ENCODE data around the gene CCDC63.
A peak's percentile ranks its signal among the peaks of the same experiment; 100 is the strongest.

The CCDC63 gene

DNA sequence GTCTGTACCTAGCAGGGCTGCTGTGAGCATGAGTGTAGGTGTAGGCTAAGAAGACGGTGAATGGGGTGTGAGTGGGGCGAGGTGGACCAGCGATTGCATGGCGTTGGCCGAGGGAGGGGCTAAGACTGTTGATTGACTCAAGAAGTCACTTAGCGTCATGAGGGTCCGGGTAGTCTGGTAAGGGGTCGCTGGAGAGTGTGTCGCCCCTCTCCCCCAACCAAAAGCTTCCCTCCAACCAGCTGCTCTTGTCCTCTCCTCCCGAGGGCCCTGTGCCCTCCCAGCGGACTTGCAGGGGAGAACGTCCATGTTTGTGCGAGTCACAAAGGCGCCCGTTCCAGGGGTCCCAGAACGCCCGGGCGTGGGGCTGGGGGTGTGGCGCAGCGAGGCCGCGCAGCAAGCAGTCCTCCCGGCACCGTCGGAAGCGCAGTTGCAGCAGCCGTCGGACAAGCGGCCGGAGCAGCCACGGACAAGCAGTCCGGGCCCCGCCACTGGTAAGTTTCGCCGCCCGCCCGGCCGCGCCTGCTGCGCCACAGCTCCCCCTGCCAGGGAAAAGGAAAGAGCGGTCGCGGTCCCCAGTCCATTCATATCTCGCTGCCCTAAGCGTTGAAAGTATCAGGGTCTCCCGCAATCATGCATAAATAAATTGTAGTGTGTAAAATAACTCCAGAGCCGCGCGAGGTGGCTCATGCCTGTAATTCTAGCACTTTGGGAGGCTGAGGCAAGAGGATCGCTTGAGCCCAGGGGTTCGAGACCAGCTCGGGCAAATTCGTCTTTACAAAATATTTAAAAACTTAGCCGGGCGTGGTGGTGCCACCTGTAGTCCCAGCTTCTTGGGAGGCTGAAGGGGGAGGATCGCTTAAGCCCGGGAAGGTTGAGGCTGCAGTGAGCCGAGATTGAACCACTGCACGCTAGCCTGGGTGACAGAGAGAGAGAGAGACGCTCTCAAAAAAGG lies at the start of gene CCDC63:
Gene CCDC63, plus strand, starts transcription at position 373 of the 952 bp plus-strand sequence. CDS start 5,968 bp downstream, outside the sequence.
- Mint-ChIP-seq H3K4me1 (ENCODE audit: low read depth) (peaks cover 37% of the 10 kb centered on the region), H3K4me3 (peak within 1 kb of the TSS; percentile 74), H3K27ac (peak within 1 kb of the TSS; percentile 88), H3K9me3 (peaks cover 6% of the 10 kb centered on the region), H3K27me3 (peaks cover 32% of the 10 kb centered on the region), H3K36me3 (ENCODE audit: low read depth) (no peaks in the 10 kb centered on the region)
- intact Hi-C loops (cut with micrococcal nuclease), result loop anchor here (5.0 kb wide), 1 partner anchor 40 kb away; no protein-coding TSS in a partner anchor

DNA sequence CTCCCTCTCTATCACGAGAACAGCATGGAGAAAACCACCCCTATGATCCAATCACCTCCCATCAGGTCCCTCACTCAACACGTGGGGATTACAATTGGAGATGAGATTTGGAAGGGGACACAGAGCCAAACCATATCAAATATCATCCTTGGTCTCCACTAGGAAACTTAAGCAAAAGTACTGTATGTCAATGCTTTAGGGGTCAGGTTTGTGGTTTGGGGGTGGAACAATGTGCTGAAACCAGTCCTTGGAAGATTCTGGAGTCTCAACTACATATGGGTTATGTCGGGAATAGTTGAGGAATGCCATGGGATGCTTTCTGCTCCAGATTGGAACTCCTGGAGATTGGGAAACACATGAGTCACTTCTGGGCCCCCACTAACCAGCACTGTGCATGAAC lies 48.3 kb upstream of the CCDC63 start:
- intact Hi-C loops (cut with micrococcal nuclease), result no loop called here
- Mint-ChIP-seq H3K36me3 (ENCODE audit: low read depth) (no peaks in the 10 kb centered on the region), H3K4me3 (no peak overlapping the region), H3K27ac (no peak overlapping the region), H3K27me3 (no peaks in the 10 kb centered on the region), H3K4me1 (ENCODE audit: low read depth) (no peaks in the 10 kb centered on the region), H3K9me3 (peaks cover 10% of the 10 kb centered on the region)

DNA sequence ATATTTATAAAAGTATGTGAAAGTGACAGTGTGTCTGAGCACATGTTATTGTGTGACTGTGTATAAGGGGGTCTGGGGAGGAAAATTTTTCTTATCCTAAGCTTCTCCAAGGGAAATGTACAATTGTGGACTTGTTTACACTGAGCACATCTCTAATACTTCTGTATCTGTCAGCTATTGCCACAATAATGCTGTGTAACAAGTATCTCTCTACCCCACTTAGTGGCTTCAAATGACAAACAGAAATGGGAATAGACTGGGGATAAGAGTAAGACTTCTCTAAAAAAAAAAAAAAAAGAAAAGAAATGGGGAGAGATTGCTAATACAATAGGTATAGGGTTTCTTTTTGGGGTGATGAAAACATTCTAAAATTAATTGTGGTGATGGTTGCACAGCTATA lies 44.3 kb upstream of the CCDC63 start:
- Mint-ChIP-seq H3K9me3 (peaks cover 24% of the 10 kb centered on the region), H3K27me3 (peaks cover 3% of the 10 kb centered on the region), H3K36me3 (ENCODE audit: low read depth) (no peaks in the 10 kb centered on the region), H3K27ac (no peak overlapping the region), H3K4me1 (ENCODE audit: low read depth) (no peaks in the 10 kb centered on the region), H3K4me3 (no peak overlapping the region)
- intact Hi-C loops (cut with micrococcal nuclease), result no loop called here

DNA sequence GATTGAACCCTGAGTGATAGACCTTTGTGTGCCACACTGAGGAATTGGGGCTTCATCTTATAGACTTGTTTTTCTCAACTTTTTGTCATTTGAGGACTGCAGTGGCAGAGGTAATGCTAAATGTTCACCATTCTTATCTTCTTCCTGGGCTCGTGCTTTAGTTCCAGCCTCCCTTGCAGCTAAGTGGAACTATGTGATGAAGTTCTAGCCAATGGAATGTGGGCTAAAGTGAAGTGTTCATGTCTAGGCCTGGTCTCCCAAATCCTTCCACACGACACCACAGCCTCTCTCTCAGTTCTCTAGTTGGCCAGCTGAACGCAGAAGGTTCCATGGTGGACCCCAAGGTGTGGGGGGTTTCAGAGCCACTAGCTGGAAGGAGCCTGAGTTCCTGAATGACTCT lies 42.4 kb upstream of the CCDC63 start:
- Mint-ChIP-seq H3K36me3 (ENCODE audit: low read depth) (no peaks in the 10 kb centered on the region), H3K4me1 (ENCODE audit: low read depth) (no peaks in the 10 kb centered on the region), H3K27me3 (peaks cover 3% of the 10 kb centered on the region), H3K27ac (no peak overlapping the region), H3K9me3 (peaks cover 24% of the 10 kb centered on the region), H3K4me3 (no peak overlapping the region)
- intact Hi-C loops (cut with micrococcal nuclease), result no loop called here

DNA sequence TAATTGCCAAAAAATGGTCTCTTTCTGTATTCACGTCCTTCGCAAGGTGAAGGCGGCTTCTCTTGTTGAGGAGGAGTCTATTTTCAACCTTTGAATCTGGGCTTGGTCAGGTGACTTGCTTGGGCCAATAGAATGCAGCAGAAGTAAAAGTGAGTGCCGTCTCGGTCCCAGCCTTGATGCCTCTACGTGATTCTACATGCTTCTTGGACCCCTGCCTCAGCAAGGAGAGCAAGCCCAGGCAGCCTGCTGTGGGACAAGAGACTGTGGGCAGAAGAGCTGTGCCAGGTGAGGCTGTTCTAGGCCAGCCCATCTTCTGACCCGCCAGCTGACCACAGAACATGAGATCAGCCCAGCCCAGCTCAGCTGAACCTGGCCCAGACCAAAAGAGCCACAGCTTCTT lies 39.1 kb upstream of the CCDC63 start:
- Mint-ChIP-seq H3K9me3 (peaks cover 15% of the 10 kb centered on the region), H3K27me3 (peaks cover 15% of the 10 kb centered on the region), H3K4me3 (no peak overlapping the region), H3K36me3 (ENCODE audit: low read depth) (no peaks in the 10 kb centered on the region), H3K4me1 (ENCODE audit: low read depth) (peaks cover 7% of the 10 kb centered on the region), H3K27ac (no peak overlapping the region)
- intact Hi-C loops (cut with micrococcal nuclease), result no loop called here

DNA sequence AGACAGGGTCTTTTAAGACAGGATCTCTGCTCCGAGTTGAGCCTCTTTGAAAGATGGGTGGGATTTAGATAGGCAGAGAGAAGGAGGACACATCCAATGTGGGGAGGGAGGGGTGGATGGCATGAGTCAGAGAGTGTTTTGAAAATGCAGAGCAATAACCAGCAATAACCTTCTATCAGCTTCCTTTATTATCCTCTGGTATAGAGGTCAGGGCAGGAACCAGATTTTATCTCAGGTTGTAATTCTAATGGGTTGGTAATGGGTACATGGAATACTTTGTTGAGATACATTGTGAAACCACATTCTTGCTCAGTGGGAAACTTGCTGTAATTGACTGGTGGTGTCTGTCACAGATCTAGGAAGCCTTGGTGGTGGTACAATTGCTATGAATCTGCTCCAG lies 37.6 kb upstream of the CCDC63 start:
- peaks cover 14% of the 10 kb centered on the region for H3K4me1 Mint-ChIP-seq (ENCODE audit: low read depth)
- intact Hi-C loops (cut with micrococcal nuclease), result no loop called here
- H3K36me3 Mint-ChIP-seq (ENCODE audit: low read depth), result no peaks in the 10 kb centered on the region
- peaks cover 23% of the 10 kb centered on the region for H3K27me3 Mint-ChIP-seq
- peaks cover 8% of the 10 kb centered on the region for H3K9me3 Mint-ChIP-seq
- H3K4me3 Mint-ChIP-seq, result no peak overlapping the region
- no peak overlapping the region for H3K27ac Mint-ChIP-seq

DNA sequence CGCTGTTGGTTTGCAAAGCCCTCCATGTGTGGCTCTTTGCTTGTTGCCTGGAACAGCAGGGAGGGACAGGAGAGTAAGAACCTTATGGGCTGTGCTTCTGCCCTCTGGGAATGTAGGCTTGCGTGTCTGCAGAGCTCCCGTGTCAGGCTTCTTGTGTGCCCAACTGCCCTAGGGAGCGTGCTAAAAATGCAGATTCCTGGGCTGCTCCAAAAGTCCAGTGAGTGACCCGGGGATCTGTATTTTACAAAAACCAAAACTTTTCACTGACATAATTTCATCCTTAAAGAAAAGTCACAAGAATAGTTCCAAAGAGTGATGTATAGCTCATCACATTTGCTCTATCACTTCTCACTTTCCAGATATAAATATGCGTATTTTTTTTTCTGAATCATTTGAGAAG lies 34.8 kb upstream of the CCDC63 start:
- no peak overlapping the region for H3K27ac Mint-ChIP-seq
- no peaks in the 10 kb centered on the region for H3K36me3 Mint-ChIP-seq (ENCODE audit: low read depth)
- H3K4me1 Mint-ChIP-seq (ENCODE audit: low read depth), result peaks cover 14% of the 10 kb centered on the region
- H3K27me3 Mint-ChIP-seq, result peaks cover 29% of the 10 kb centered on the region
- no peak overlapping the region for H3K4me3 Mint-ChIP-seq
- no peaks in the 10 kb centered on the region for H3K9me3 Mint-ChIP-seq
- intact Hi-C loops (cut with micrococcal nuclease), result no loop called here

DNA sequence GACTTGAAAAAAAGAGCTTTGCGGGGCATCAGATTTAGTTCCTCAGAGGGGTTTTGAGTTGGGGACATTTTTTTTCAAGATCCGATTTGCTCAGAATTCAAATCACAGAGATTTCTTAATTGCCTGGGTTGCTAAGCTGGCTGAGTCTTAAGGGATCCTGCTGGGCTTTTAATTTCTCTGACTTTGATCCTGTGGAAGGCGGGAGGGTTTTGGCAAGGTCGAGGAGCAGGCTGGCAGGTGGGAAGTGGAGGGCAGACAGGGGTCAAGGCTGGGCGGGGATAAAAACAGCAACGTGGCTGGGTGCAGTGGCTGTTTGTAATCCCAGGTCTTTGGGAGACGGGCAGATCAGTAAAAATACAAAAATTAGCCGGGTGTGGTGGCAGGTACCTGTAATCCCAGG lies 33.5 kb upstream of the CCDC63 start:
- Mint-ChIP-seq H3K9me3 (no peaks in the 10 kb centered on the region), H3K36me3 (ENCODE audit: low read depth) (no peaks in the 10 kb centered on the region), H3K4me3 (no peak overlapping the region), H3K27ac (no peak overlapping the region), H3K27me3 (peaks cover 29% of the 10 kb centered on the region), H3K4me1 (ENCODE audit: low read depth) (peaks cover 14% of the 10 kb centered on the region)
- intact Hi-C loops (cut with micrococcal nuclease), result no loop called here

DNA sequence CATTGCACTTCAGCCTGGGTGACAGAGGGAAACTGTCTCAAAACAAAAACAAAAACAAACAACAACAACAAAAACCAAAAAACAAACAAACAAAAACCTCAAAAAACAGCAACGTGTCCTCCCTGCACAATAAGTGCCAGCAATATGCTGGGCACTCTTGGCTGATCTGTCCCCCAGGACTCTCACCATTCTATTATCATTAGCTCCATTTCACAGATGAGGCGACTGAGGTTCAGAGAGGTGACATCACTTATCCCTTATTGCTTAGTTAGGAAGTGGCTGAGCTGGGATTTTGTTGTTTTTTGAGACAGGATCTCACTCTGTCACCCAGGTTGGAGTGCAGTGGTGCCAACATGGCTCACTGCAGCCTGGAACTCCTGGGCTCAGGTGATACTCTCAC lies 33.0 kb upstream of the CCDC63 start:
- Mint-ChIP-seq H3K36me3 (ENCODE audit: low read depth) (no peaks in the 10 kb centered on the region), H3K4me3 (no peak overlapping the region), H3K4me1 (ENCODE audit: low read depth) (peaks cover 14% of the 10 kb centered on the region), H3K27ac (no peak overlapping the region), H3K27me3 (peaks cover 29% of the 10 kb centered on the region), H3K9me3 (no peaks in the 10 kb centered on the region)
- intact Hi-C loops (cut with micrococcal nuclease), result no loop called here

DNA sequence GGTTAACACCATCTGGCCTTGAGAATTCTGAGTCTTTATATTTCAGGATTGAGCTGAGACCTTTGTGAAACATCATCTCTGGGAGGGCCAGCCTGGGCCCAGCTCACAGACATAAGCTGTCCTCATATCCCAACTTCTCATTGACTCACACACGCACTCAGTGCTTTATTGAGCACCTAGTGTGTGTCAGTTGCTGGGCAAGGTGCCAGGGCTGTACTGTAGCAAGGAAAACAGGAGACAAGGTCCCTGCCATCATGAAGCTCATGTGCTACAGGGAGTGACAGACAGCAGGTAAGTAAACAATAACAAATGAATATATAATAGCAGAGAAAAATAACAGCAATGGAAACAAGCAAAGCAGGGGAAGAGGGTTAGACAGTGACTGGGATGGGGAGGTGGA lies 30.5 kb upstream of the CCDC63 start:
- intact Hi-C loops (cut with micrococcal nuclease), result no loop called here
- Mint-ChIP-seq H3K9me3 (peaks cover 8% of the 10 kb centered on the region), H3K4me3 (no peak overlapping the region), H3K36me3 (ENCODE audit: low read depth) (no peaks in the 10 kb centered on the region), H3K4me1 (ENCODE audit: low read depth) (peaks cover 19% of the 10 kb centered on the region), H3K27me3 (peaks cover 24% of the 10 kb centered on the region), H3K27ac (no peak overlapping the region)

DNA sequence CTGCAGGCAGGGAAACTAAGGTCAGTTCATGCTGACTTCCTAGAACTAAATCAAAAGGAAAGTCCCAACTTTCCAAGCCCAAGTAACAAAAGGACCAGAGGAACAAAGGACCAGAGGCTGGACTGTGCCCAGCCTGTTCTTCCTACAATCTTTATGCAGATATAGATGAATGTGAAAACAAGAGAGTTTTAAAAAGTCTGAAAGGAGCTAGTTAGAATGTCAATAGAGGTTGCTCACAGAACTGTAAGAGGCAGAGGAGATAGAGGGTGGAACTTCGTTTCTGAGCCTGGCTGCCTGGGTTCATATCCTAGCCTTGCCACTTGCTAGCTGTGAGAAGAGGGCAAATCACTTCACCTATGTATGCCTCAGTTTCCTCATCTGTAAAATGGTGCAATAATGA lies 30.0 kb upstream of the CCDC63 start:
- Mint-ChIP-seq H3K9me3 (peaks cover 9% of the 10 kb centered on the region), H3K27me3 (peaks cover 19% of the 10 kb centered on the region), H3K27ac (no peak overlapping the region), H3K4me3 (no peak overlapping the region), H3K36me3 (ENCODE audit: low read depth) (no peaks in the 10 kb centered on the region), H3K4me1 (ENCODE audit: low read depth) (peaks cover 16% of the 10 kb centered on the region)
- intact Hi-C loops (cut with micrococcal nuclease), result no loop called here

DNA sequence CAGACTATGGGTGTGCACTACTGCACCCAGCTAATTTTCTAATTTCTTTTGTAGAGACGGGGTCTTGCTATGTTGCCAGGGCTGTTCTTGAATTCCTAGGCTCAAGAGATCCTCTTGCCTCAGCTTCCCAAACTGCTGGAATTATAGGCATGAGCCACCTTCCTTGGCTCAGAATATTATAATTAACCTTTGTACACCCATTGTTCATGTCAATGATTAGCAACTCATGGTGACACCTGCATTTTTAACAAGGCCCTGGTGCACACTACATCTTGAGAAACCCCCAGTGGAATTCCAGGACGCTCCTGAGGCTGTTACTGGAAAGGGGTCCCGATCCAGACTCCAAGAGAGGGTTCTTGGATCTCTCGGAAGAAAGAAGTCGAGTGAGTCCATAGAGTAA lies 28.3 kb upstream of the CCDC63 start:
- peaks cover 9% of the 10 kb centered on the region for H3K9me3 Mint-ChIP-seq
- peaks cover 5% of the 10 kb centered on the region for H3K4me1 Mint-ChIP-seq (ENCODE audit: low read depth)
- no peaks in the 10 kb centered on the region for H3K36me3 Mint-ChIP-seq (ENCODE audit: low read depth)
- intact Hi-C loops (cut with micrococcal nuclease), result no loop called here
- peaks cover 10% of the 10 kb centered on the region for H3K27me3 Mint-ChIP-seq
- no peak overlapping the region for H3K27ac Mint-ChIP-seq
- no peak overlapping the region for H3K4me3 Mint-ChIP-seq

DNA sequence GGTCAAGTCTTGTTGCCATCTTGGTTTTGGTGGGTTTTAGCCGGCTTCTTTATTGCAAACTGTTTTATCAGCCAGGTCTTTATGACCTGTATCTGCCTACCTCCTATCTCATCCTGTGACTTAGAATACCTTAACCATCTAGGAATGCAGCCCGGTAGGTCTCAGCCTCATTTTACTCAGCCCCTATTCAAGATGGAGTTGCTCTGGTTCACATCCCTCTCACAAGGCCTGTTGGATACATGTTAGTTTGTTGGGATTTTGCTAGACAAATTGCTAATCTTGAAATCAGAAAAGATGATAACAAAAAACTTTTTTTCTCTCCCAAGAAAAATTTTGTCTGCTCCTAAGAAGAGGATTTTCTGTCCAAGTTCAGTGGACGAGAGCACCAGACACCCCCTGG lies 27.6 kb upstream of the CCDC63 start:
- Mint-ChIP-seq H3K27me3 (peaks cover 5% of the 10 kb centered on the region), H3K9me3 (peaks cover 9% of the 10 kb centered on the region), H3K4me1 (ENCODE audit: low read depth) (peaks cover 5% of the 10 kb centered on the region), H3K4me3 (no peak overlapping the region), H3K27ac (no peak overlapping the region), H3K36me3 (ENCODE audit: low read depth) (no peaks in the 10 kb centered on the region)
- intact Hi-C loops (cut with micrococcal nuclease), result no loop called here

DNA sequence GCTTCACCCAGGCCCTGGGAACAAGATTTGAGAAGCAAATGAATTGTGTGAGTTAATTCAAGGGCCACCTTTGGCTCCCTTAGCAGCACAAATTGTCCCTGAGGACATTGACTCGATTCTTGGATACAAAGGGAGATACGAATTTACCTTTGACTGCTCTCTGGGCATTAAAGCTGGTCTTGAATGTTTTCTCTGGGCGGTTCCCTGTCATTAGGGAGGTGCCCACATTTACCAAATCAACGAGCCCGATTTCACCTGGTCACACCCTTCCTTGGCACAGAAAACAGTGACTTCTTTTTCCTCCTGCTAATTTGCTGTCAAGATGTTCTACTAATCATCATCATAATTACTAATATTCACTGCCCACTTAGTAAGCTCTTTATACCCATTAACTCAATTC lies 27.1 kb upstream of the CCDC63 start:
- Mint-ChIP-seq H3K4me3 (no peak overlapping the region), H3K36me3 (ENCODE audit: low read depth) (no peaks in the 10 kb centered on the region), H3K4me1 (ENCODE audit: low read depth) (peaks cover 5% of the 10 kb centered on the region), H3K27ac (no peak overlapping the region), H3K27me3 (peaks cover 4% of the 10 kb centered on the region), H3K9me3 (peaks cover 9% of the 10 kb centered on the region)
- intact Hi-C loops (cut with micrococcal nuclease), result no loop called here

DNA sequence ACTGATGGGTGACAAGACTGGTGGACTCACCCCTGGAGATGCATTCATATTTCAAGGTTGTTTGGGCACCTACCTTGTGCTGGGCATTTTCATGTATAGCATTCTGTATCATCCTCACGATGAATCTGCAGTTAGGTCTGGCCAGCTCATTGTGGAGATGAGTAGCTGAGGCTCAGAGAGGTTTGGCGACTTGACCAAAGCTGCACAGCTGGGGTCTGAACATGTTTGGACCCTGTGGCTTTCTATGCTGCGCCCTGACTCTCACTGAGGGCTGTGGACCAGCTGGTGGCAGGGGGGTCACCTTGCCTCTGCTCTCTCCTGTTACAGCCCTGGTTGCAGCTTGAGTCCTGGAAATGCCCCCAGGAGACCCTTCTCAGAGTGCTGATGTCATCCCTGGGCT lies 24.9 kb upstream of the CCDC63 start:
- intact Hi-C loops (cut with micrococcal nuclease), result no loop called here
- Mint-ChIP-seq H3K4me1 (ENCODE audit: low read depth) (peaks cover 10% of the 10 kb centered on the region), H3K4me3 (no peak overlapping the region), H3K9me3 (peaks cover 9% of the 10 kb centered on the region), H3K36me3 (ENCODE audit: low read depth) (no peaks in the 10 kb centered on the region), H3K27ac (no peak overlapping the region), H3K27me3 (no peaks in the 10 kb centered on the region)

Measured in dendritic cell treated with granulocyte-macrophage colony-stimulating factor and Interleukin-4, amounts not matched to agents 40 ng/mL and 50 ng/mL, for 4 days (primary cell).